B cell (primary cell): ENCODE results near the gene TMEM109. TPM values are rescaled to one million over a fixed set of nuclear protein-coding genes. Genes with fewer than 3 reads are reported as not detected.
A peak's percentile ranks its signal among the peaks of the same experiment; 100 is the strongest.

ENCODE experiments used
- ATAC-seq: fragments of 200-7000 bp; cut with Tn5 transposase; one replicate; pipeline ENCODE4 v1.10.0; 2021; ENCODE audit warnings: low read depth, mild to moderate bottlenecking, moderate number of reproducible peaks, moderate library complexity
- CTCF ChIA-PET: fragments of 350-600 bp; sonication (Branson Sonifier 250); formaldehyde crosslinking; loops from one replicate; lab custom pipeline; 2021; ENCODE audit warnings: antibody characterized with exemption, inconsistent platforms; lab: Charles Lee
- POLR2A ChIA-PET: fragments of 350-600 bp; sonication (Branson Sonifier 250); formaldehyde crosslinking; loops from one replicate; lab custom pipeline; 2021; ENCODE audit warnings: antibody characterized with exemption; lab: Charles Lee
- DNase-seq: peaks from one replicate; pipeline ENCODE4 v3.0.0; 2013
- H2AFZ ChIP-seq: 2 replicates; pipeline ENCODE4 v1.6.1; 2012; ENCODE audit warnings: mild to moderate bottlenecking, low read depth, low read length; ENCODE audit not compliant: insufficient read depth, poor library complexity, severe bottlenecking
- H3K27ac ChIP-seq, 2 donors: 1 replicate in 1 of 2; 2 replicates in 1 of 2; pipeline ENCODE4 v1.5.1; 2012 to 2013; ENCODE audit warnings: low read length in 2 of 2, mild to moderate bottlenecking in 2 of 2, moderate library complexity in 1 of 2
- H3K27me3 ChIP-seq, 4 experiments: fragments of 200-600 bp in 1 of 4; sonication (generic) in 1 of 4; replicated peaks in 1 of 4; 1 replicate in 2 of 4; 2 replicates in 2 of 4; pipeline versions ENCODE4 v1.6.1 to v1.7.0; 2013 to 2016; ENCODE audit warnings: low read length in 3 of 4, mild to moderate bottlenecking in 2 of 4, mixed read lengths in 1 of 4, moderate library complexity in 1 of 4; ENCODE audit not compliant: insufficient read depth in 4 of 4, control insufficient read depth in 3 of 4; ENCODE audit errors: control extremely low read depth in 1 of 4
- H3K36me3 ChIP-seq, 2 experiments: replicated peaks in 1 of 2; 1 replicate in 1 of 2; 2 replicates in 1 of 2; pipeline versions ENCODE4 v1.6.1 to v1.7.1; 2013; ENCODE audit warnings: low read length in 1 of 2; ENCODE audit not compliant: insufficient read depth in 2 of 2, control insufficient read depth in 1 of 2; ENCODE audit errors: control extremely low read depth in 1 of 2, extremely low read depth in 1 of 2
- H3K4me1 ChIP-seq, 2 donors: fragments of 200-600 bp in 1 of 2; sonication (generic) in 1 of 2; 1 replicate in 1 of 2; 2 replicates in 1 of 2; pipeline versions ENCODE4 v1.5.1 to v1.6.1; 2013 to 2017; ENCODE audit warnings: low read length in 2 of 2; ENCODE audit not compliant: control insufficient read depth in 2 of 2, insufficient read depth in 2 of 2
- H3K4me2 ChIP-seq: replicated peaks from 2 replicates; pipeline ENCODE3; 2012; ENCODE audit warnings: mild to moderate bottlenecking, low read depth, low read length; ENCODE audit not compliant: poor library complexity, severe bottlenecking
- H3K4me3 ChIP-seq, 5 experiments: fragments of 200-600 bp in 1 of 5; sonication (generic) in 1 of 5; 1 replicate in 3 of 5; 2 replicates in 2 of 5; pipeline versions ENCODE4 v1.5.1 to v1.7.0; 2011 to 2016; ENCODE audit warnings: low read length in 4 of 5, mild to moderate bottlenecking in 4 of 5, low read depth in 2 of 5, control low read depth in 1 of 5, moderate library complexity in 1 of 5; ENCODE audit not compliant: insufficient read depth in 1 of 5; ENCODE audit errors: control extremely low read depth in 1 of 5, extremely low read depth in 1 of 5
- H3K79me2 ChIP-seq: fragments of 200-600 bp; sonication (generic); one replicate; pipeline ENCODE4 v1.6.0; 2016; ENCODE audit warnings: low read length; ENCODE audit not compliant: control insufficient read depth, insufficient read depth
- H3K9ac ChIP-seq: fragments of 200-600 bp; sonication (generic); 2 replicates; pipeline ENCODE4 v1.6.1; 2017; ENCODE audit warnings: mild to moderate bottlenecking, low read length, moderate library complexity
- H3K9me3 ChIP-seq, 3 donors: one replicate each; pipeline versions ENCODE4 v1.6.1 to v1.7.1; 2013; ENCODE audit warnings: low read length in 2 of 3; ENCODE audit not compliant: control insufficient read depth in 2 of 3, insufficient read depth in 1 of 3; ENCODE audit errors: control extremely low read depth in 1 of 3
- H4K20me1 ChIP-seq: 2 replicates; pipeline ENCODE4 v1.6.0; 2012; ENCODE audit warnings: mild to moderate bottlenecking, low read length; ENCODE audit not compliant: insufficient read depth, control insufficient read depth, poor library complexity, severe bottlenecking
- H3K27ac Mint-ChIP-seq: one replicate; pipeline ENCODE4 v1.8.0; 2021; ENCODE audit warnings: mixed read lengths
- H3K27me3 Mint-ChIP-seq: one replicate; pipeline ENCODE4 v1.8.0; 2021; ENCODE audit warnings: mixed read lengths
- H3K4me1 Mint-ChIP-seq: one replicate; pipeline ENCODE4 v1.8.0; 2021; ENCODE audit warnings: mixed read lengths
- H3K4me3 Mint-ChIP-seq: one replicate; pipeline ENCODE4 v1.8.0; 2021; ENCODE audit warnings: mixed read lengths
- H3K9me3 Mint-ChIP-seq: one replicate; pipeline ENCODE4 v1.8.0; 2022; ENCODE audit warnings: mixed read lengths; ENCODE audit not compliant: insufficient read depth
- EZH2 ChIP-seq: IDR thresholded peaks from 2 replicates; pipeline ENCODE4 v1.6.1; 2012; ENCODE audit warnings: borderline replicate concordance, low read depth, mild to moderate bottlenecking, moderate library complexity, low read length; ENCODE audit not compliant: insufficient read depth, poor library complexity, severe bottlenecking
- WGBS: methylation state at CpG from one replicate; pipeline ENCODE4 v1.1.5; 2013; ENCODE audit warnings: missing lambda C conversion rate; ENCODE audit not compliant: insufficient coverage; 5-methylcytosine and 5-hydroxymethylcytosine counted together
- intact Hi-C: fragments of 100-400 bp; cut with micrococcal nuclease; formaldehyde crosslinking; loops from one replicate; pipeline ENCODE4 v1.10.0; 2022
- polyA plus RNA-seq: library from polyadenylated mRNA; depleted of rRNA; stranded (reverse); fragments of >200 nt; gene quantifications from 2 replicates; pipeline ENCODE4 v1.2.3, GENCODE V29; 2012
- total RNA-seq, 2 donors: library from RNA; stranded (reverse); fragments of 120-200 nt in 1 of 2; gene quantifications; 1 replicate in 1 of 2; 2 replicates in 1 of 2; pipeline versions ENCODE4 v1.2.3 to v1.2.4, GENCODE V29; 2013 to 2022
- TF ChIP-seq, protein P1 (sequence below): fragments of 200-600 bp; IDR thresholded peaks from one replicate; pipeline ENCODE4 v1.8.0; 2022; ENCODE audit warnings: antibody characterized with exemption, mild to moderate bottlenecking

The TMEM109 gene
- total and polyA plus RNA-seq, 2 donors (not counting 1 experiment from before 2014, with no cell fraction given) = 32.0 to 99.4 TPM

DNA sequence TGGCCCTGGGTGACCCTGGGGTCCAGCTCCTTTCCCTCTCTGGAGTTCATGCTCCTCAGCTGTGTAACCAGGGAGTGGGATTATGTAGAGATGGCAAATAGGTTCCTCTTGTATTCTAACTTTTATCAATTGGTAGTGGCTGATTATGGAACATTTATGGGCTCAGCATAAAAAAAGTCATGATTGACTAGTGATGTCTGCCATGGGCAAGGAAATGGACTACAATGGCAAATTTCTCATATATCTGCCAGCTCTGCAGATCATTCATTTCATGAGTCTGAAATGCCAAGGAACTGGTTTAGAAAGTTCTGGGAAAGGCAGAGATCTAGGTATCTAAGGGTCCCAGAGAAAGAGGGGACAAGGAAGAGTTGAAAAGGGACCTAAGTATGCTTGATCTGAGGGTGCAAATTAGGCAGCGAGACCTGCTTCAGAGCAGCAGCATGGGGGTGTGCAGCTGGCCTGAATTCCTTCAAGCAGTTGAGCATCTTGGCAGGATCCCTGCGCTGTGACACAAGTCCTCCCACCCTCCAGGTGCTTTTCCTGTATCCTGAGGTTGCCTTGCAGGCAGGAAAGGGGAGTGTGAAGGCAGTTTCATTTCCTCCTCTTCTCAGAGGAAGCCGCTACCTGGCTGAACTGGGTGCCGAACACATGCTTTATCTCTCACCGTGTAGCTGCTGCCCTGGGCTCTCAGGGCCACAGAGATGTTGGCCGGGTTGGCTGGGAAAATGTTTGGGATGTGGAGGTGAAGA is 27.6 kb downstream of the TMEM109 start:
- H3K4me1 Mint-ChIP-seq = peaks cover 46% of the 10 kb centered on the region
- ChIA-PET POLR2A (interaction anchor here (0.8 kb wide), 1 partner anchor 26 kb away, joined by 3 read pairs; no protein-coding TSS in a partner anchor), CTCF (interaction anchor here (1.0 to 2.5 kb wide), 5 partner anchors 8 to 111 kb away, joined by 3 to 9 read pairs (median 5); no protein-coding TSS in a partner anchor)
- DNase-seq = no peak
- Histone ChIP-seq H4K20me1 (peaks cover 59% of the 10 kb centered on the region), H2AFZ (no peak overlapping the region), H3K4me2 (peak overlapping the region; percentile 23), H3K4me1 (peaks cover 17 to 25% of the 10 kb centered on the region in 2 donors), H3K4me3 (no peak overlapping the region), H3K27ac (peak overlapping the region in 1 of 2 donors; percentile 40), H3K9me3 (no peaks in the 10 kb centered on the region), H3K36me3 (peaks cover 4 to 82% of the 10 kb centered on the region in 2 experiments), H3K27me3 (no peaks in the 10 kb centered on the region), H3K79me2 (peaks cover 26% of the 10 kb centered on the region), H3K9ac (no peak overlapping the region)
- H3K9me3 Mint-ChIP-seq = no peaks in the 10 kb centered on the region
- intact Hi-C loops = no loop called here
- H3K27ac Mint-ChIP-seq = peak overlapping the region; percentile 76
- no peak overlapping the region for H3K4me3 Mint-ChIP-seq
- ATAC-seq = no peak
- WGBS = 56% methylated on average over 5 of the region's 6 CpGs
- TF ChIP-seq EZH2 = no peak
- TF ChIP-seq, protein P1, sequence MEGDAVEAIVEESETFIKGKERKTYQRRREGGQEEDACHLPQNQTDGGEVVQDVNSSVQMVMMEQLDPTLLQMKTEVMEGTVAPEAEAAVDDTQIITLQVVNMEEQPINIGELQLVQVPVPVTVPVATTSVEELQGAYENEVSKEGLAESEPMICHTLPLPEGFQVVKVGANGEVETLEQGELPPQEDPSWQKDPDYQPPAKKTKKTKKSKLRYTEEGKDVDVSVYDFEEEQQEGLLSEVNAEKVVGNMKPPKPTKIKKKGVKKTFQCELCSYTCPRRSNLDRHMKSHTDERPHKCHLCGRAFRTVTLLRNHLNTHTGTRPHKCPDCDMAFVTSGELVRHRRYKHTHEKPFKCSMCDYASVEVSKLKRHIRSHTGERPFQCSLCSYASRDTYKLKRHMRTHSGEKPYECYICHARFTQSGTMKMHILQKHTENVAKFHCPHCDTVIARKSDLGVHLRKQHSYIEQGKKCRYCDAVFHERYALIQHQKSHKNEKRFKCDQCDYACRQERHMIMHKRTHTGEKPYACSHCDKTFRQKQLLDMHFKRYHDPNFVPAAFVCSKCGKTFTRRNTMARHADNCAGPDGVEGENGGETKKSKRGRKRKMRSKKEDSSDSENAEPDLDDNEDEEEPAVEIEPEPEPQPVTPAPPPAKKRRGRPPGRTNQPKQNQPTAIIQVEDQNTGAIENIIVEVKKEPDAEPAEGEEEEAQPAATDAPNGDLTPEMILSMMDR = no peak
- no peaks in the 10 kb centered on the region for H3K27me3 Mint-ChIP-seq

DNA sequence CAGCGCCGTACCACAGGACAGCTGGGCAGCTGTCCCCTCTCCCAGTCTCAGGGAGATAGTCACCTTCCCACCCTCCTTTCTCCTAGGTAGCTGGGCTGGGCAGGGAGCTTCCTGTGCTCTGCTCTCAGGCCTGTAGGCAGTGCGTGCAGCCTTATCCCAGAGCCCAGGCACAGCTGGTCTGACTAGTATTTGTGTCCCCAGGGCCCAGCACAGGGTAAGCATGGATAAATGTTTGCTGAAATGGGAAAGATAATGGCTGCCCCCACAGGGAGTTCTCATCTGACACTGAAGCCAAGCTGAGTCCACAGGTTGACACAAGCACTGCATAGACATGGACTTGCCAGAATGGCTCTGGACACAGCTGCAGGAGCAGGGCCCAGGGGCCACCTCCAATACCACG is 28.3 kb downstream of the TMEM109 start:
- Histone ChIP-seq H2AFZ (no peak overlapping the region), H3K9ac (no peak overlapping the region), H4K20me1 (peaks cover 64% of the 10 kb centered on the region), H3K9me3 (no peaks in the 10 kb centered on the region), H3K4me1 (peaks cover 17 to 25% of the 10 kb centered on the region in 2 donors), H3K27ac (peak overlapping the region in 1 of 2 donors; percentile 40), H3K27me3 (no peaks in the 10 kb centered on the region), H3K79me2 (peaks cover 26% of the 10 kb centered on the region), H3K36me3 (peaks cover 5 to 84% of the 10 kb centered on the region in 2 experiments), H3K4me2 (peak overlapping the region; percentile 23), H3K4me3 (no peak overlapping the region)
- peak overlapping the region; percentile 76 for H3K27ac Mint-ChIP-seq
- intact Hi-C loops = no loop called here
- ChIA-PET CTCF (interaction anchor here (1.0 to 2.2 kb wide), 4 partner anchors 10 to 27 kb away, joined by 3 to 9 read pairs (median 4); partner anchors contain the start of gene SLC15A3), POLR2A (interaction anchor here (0.8 kb wide), 1 partner anchor 27 kb away, joined by 3 read pairs; no protein-coding TSS in a partner anchor)
- H3K27me3 Mint-ChIP-seq = no peaks in the 10 kb centered on the region
- WGBS = 97% methylated on average over 3 of the region's 4 CpGs
- ATAC-seq (no peak), DNase-seq (no peak)
- no peaks in the 10 kb centered on the region for H3K9me3 Mint-ChIP-seq
- H3K4me3 Mint-ChIP-seq = no peak overlapping the region
- H3K4me1 Mint-ChIP-seq = peaks cover 48% of the 10 kb centered on the region
- TF ChIP-seq EZH2 = no peak
- TF ChIP-seq, protein P1 = no peak
